Neural cell (in vitro differentiated cells): ENCODE data around the gene POU2AF3.

Experiments
- EP300 ChIP-seq: fragments of 450-650 bp; conservative IDR thresholded peaks from 2 replicates; pipeline ENCODE4 v1.6.1; 2014; ENCODE audit warnings: antibody characterized with exemption, mild to moderate bottlenecking, moderate library complexity; ENCODE audit not compliant: poor library complexity, severe bottlenecking
- RAD21 ChIP-seq: fragments of 450-650 bp; conservative IDR thresholded peaks from 2 replicates; pipeline ENCODE4 v1.6.1; 2014; ENCODE audit warnings: antibody characterized with exemption, mild to moderate bottlenecking, moderate library complexity
- TF ChIP-seq, protein P1 (sequence below): fragments of 450-650 bp; IDR thresholded peaks from 2 replicates; pipeline ENCODE4 v1.5.1; 2014; ENCODE audit warnings: antibody characterized with exemption, mild to moderate bottlenecking, moderate library complexity; ENCODE audit not compliant: poor library complexity, severe bottlenecking
- TF ChIP-seq, protein P2 (sequence below): IDR thresholded peaks from 2 replicates; pipeline ENCODE4 v1.6.1; 2012; ENCODE audit warnings: borderline replicate concordance

DNA sequence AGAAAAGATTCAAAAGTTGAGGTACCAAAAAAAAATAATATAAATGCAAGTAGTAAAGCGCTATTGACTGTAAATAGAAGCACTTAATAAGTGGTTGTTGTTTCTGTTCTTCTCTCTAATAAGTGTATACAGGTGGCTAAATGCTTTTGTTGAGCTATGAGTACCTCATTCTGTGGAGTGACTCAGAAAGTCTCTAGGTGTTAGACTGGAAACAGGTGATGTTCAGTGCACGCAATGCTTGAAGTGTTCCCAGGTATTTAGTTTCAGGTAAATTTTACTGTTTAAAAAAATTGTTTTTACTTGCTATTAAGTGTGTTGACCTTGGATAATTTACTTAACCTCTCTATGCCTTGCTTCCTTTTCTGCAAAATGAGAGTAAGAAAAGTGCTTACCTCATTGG, 24.2 kb downstream of the POU2AF3 start:
- TF ChIP-seq, protein P1, sequence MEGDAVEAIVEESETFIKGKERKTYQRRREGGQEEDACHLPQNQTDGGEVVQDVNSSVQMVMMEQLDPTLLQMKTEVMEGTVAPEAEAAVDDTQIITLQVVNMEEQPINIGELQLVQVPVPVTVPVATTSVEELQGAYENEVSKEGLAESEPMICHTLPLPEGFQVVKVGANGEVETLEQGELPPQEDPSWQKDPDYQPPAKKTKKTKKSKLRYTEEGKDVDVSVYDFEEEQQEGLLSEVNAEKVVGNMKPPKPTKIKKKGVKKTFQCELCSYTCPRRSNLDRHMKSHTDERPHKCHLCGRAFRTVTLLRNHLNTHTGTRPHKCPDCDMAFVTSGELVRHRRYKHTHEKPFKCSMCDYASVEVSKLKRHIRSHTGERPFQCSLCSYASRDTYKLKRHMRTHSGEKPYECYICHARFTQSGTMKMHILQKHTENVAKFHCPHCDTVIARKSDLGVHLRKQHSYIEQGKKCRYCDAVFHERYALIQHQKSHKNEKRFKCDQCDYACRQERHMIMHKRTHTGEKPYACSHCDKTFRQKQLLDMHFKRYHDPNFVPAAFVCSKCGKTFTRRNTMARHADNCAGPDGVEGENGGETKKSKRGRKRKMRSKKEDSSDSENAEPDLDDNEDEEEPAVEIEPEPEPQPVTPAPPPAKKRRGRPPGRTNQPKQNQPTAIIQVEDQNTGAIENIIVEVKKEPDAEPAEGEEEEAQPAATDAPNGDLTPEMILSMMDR, result no peak
- TF ChIP-seq EP300 (no peak), RAD21 (no peak)
- TF ChIP-seq, protein P2, sequence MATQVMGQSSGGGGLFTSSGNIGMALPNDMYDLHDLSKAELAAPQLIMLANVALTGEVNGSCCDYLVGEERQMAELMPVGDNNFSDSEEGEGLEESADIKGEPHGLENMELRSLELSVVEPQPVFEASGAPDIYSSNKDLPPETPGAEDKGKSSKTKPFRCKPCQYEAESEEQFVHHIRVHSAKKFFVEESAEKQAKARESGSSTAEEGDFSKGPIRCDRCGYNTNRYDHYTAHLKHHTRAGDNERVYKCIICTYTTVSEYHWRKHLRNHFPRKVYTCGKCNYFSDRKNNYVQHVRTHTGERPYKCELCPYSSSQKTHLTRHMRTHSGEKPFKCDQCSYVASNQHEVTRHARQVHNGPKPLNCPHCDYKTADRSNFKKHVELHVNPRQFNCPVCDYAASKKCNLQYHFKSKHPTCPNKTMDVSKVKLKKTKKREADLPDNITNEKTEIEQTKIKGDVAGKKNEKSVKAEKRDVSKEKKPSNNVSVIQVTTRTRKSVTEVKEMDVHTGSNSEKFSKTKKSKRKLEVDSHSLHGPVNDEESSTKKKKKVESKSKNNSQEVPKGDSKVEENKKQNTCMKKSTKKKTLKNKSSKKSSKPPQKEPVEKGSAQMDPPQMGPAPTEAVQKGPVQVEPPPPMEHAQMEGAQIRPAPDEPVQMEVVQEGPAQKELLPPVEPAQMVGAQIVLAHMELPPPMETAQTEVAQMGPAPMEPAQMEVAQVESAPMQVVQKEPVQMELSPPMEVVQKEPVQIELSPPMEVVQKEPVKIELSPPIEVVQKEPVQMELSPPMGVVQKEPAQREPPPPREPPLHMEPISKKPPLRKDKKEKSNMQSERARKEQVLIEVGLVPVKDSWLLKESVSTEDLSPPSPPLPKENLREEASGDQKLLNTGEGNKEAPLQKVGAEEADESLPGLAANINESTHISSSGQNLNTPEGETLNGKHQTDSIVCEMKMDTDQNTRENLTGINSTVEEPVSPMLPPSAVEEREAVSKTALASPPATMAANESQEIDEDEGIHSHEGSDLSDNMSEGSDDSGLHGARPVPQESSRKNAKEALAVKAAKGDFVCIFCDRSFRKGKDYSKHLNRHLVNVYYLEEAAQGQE, result no peak
